ENCODE measurements around the gene EXOC6B. TPM values are rescaled to one million over a fixed set of nuclear protein-coding genes. Genes with fewer than 3 reads are reported as not detected.

The EXOC6B gene
- total RNA-seq, 1 experiment from 2014 or later = 40.1 TPM

DNA sequence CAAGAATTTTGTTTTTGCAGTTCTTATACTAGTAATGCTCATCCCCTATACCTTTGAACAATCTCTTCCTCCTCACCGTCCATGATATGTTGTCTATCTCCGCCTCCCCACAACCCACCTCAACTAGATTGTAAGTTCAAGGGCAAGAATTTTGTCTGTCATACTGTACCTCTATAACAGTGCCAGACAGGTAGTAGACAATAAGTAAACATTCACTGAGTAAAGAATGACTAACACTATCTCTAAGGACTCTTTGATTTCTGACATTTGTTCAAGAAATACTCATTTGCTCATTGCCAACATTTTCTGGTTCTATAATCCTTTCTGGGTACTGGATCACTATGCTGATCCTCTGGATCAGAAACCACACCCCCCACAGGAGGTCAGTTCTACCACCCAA is 82.4 kb downstream of the EXOC6B start:
- no peaks in the 10 kb centered on the region for H4K20me1 ChIP-seq (ENCODE audit: control insufficient read depth, insufficient read depth, insufficient read length)
- H3T11ph ChIP-seq (ENCODE audit: low read length) = no peak overlapping the region
- H4K91ac ChIP-seq (ENCODE audit: insufficient read length, low read depth, low read length) = no peak overlapping the region
- H3K14ac ChIP-seq (ENCODE audit: insufficient read depth, low read length) = no peak overlapping the region
- no peaks in the 10 kb centered on the region for H3K23me2 ChIP-seq (ENCODE audit: insufficient read length, low read depth, low read length, poor library complexity, severe bottlenecking)
- H3K27ac Mint-ChIP-seq = no peak overlapping the region
- H2AK5ac ChIP-seq (ENCODE audit: insufficient read length, low read length) = no peak overlapping the region
- no peak overlapping the region for H3K4ac ChIP-seq (ENCODE audit: low read depth, low read length)
- no peak overlapping the region for H2BK15ac ChIP-seq (ENCODE audit: low read depth, low read length)
- H3K56ac ChIP-seq (ENCODE audit: insufficient read length, low read depth, low read length) = no peak overlapping the region
- H4K8ac ChIP-seq (replicated peaks; ENCODE audit: insufficient read length, low read depth, low read length) = no peak overlapping the region
- H3K36me3 Mint-ChIP-seq (ENCODE audit: insufficient read depth in 1 of 3, low read depth in 3 of 3) = peaks cover 4% of the 10 kb centered on the region in 3 experiments; a peak in 4 of 7 replicates
- H2BK5ac ChIP-seq (ENCODE audit: insufficient read length, low read length) = no peak overlapping the region
- no peak overlapping the region for H3K18ac ChIP-seq (ENCODE audit: insufficient read length, low read depth, low read length)
- no peaks in the 10 kb centered on the region; the same call in 1 of the 2 replicates for H3K79me2 ChIP-seq (ENCODE audit: insufficient read depth, low read length)
- TF ChIP-seq, protein P1, sequence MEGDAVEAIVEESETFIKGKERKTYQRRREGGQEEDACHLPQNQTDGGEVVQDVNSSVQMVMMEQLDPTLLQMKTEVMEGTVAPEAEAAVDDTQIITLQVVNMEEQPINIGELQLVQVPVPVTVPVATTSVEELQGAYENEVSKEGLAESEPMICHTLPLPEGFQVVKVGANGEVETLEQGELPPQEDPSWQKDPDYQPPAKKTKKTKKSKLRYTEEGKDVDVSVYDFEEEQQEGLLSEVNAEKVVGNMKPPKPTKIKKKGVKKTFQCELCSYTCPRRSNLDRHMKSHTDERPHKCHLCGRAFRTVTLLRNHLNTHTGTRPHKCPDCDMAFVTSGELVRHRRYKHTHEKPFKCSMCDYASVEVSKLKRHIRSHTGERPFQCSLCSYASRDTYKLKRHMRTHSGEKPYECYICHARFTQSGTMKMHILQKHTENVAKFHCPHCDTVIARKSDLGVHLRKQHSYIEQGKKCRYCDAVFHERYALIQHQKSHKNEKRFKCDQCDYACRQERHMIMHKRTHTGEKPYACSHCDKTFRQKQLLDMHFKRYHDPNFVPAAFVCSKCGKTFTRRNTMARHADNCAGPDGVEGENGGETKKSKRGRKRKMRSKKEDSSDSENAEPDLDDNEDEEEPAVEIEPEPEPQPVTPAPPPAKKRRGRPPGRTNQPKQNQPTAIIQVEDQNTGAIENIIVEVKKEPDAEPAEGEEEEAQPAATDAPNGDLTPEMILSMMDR (conservative IDR thresholded peaks at IDR 0.05) = no peak
- no peak overlapping the region for H4K5ac ChIP-seq (ENCODE audit: insufficient read length, low read depth, low read length)
- no peak overlapping the region for H3K9ac ChIP-seq (ENCODE audit: extremely low read depth, insufficient read length, low read length)
- no peaks in the 10 kb centered on the region for H3K9me3 ChIP-seq (ENCODE audit: control insufficient read depth, low read depth, low read length)
- H3K9me3 Mint-ChIP-seq = no peaks in the 10 kb centered on the region
- no peak overlapping the region for H2AFZ ChIP-seq (ENCODE audit: low read length)
- DNase-seq = no peak
- no peak overlapping the region for H3K27ac ChIP-seq (ENCODE audit: insufficient read length, low read depth, low read length)
- H3K27me3 Mint-ChIP-seq (ENCODE audit: low read depth) = no peaks in the 10 kb centered on the region
- no peak overlapping the region for H3K23ac ChIP-seq (ENCODE audit: insufficient read length, low read depth, low read length)
- H3K79me1 ChIP-seq (ENCODE audit: insufficient read depth, low read depth, low read length, poor library complexity, severe bottlenecking) = no peaks in the 10 kb centered on the region
- peaks cover under 1% of the 10 kb centered on the region; the same call in 1 of the 2 replicates for H3K4me1 ChIP-seq (ENCODE audit: insufficient read depth, low read length)
- H2BK20ac ChIP-seq (ENCODE audit: low read depth, low read length, poor library complexity, severe bottlenecking) = no peak overlapping the region
- peaks cover 5 to 6% of the 10 kb centered on the region in 2 experiments for H3K4me1 Mint-ChIP-seq
- no peak overlapping the region for H2BK12ac ChIP-seq (ENCODE audit: insufficient read length, low read depth, low read length)
- H2BK120ac ChIP-seq (ENCODE audit: low read depth, low read length, poor library complexity, severe bottlenecking) = no peak overlapping the region
- WGBS (ENCODE audit: extremely low coverage, insufficient read length, low lambda C conversion rate) = no CpG with 5 or more reads among the region's 2 CpGs
- no peak overlapping the region for H3K4me3 Mint-ChIP-seq
- H3K4me2 ChIP-seq (ENCODE audit: insufficient read depth, insufficient read length, low read length) = no peak overlapping the region
- no peaks in the 10 kb centered on the region for H3K27me3 ChIP-seq (ENCODE audit: insufficient read depth, low read length)
